Endothelial cell of umbilical vein (primary cell): Measurements from ENCODE around the gene PEAK3. TPM values are rescaled to one million over a fixed set of nuclear protein-coding genes. Genes with fewer than 3 reads are reported as not detected.

Experiments
- BruUV-seq: library from RNA; stranded (reverse); fragments of 400-500 nt; replicated peaks from 2 replicates; lab custom pipeline; 2021; lab: Mats Ljungman, UMichigan
- CTCF ChIA-PET: fragments of 300-600, 350-600 bp; sonication (Branson Sonifier 250); formaldehyde crosslinking; loops from one replicate; lab custom pipeline; 2021; ENCODE audit warnings: antibody characterized with exemption, inconsistent platforms; lab: Charles Lee
- POLR2A ChIA-PET: fragments of 300-600, 350-600 bp; sonication (Branson Sonifier 250); formaldehyde crosslinking; loops from one replicate; lab custom pipeline; 2021; ENCODE audit warnings: antibody characterized with exemption, inconsistent platforms; lab: Charles Lee
- DNase-seq: peaks from one replicate; pipeline ENCODE4 v3.0.0-alpha.2; 2011; ENCODE audit warnings: low read depth, low spot score
- FAIRE-seq: peaks from 2 replicates; lab custom pipeline; 2011; peaks lifted over from hg19 to GRCh38; lab: Jason Lieb, UNC
- H2AFZ ChIP-seq: 2 replicates; pipeline ENCODE4 v1.6.0; 2012; ENCODE audit warnings: low read depth, low read length, control low read depth, inconsistent platforms
- H3K27ac ChIP-seq: 2 replicates; pipeline ENCODE4 v1.5.1; 2011; ENCODE audit warnings: low read depth, mild to moderate bottlenecking, control low read depth, low read length, moderate library complexity; ENCODE audit not compliant: insufficient read depth
- H3K27me3 ChIP-seq, 2 experiments: 2 replicates each; pipeline versions ENCODE4 v1.6.0 to v1.6.1; 2011; ENCODE audit warnings: low read length in 2 of 2, mixed read lengths in 1 of 2; ENCODE audit not compliant: control insufficient read depth in 2 of 2, insufficient read depth in 2 of 2
- H3K36me3 ChIP-seq, 2 experiments: 2 replicates in 1 of 2; 3 replicates in 1 of 2; pipeline ENCODE4 v1.5.1; 2011; ENCODE audit warnings: low read length in 2 of 2, mild to moderate bottlenecking in 1 of 2, moderate library complexity in 1 of 2; ENCODE audit not compliant: control insufficient read depth in 2 of 2, insufficient read depth in 2 of 2; ENCODE audit errors: extremely low read depth in 1 of 2
- H3K4me1 ChIP-seq: 3 replicates; pipeline ENCODE4 v1.5.1; 2011; ENCODE audit warnings: mild to moderate bottlenecking, low read length; ENCODE audit not compliant: control insufficient read depth, insufficient read depth; ENCODE audit errors: extremely low read depth
- H3K4me2 ChIP-seq: 2 replicates; pipeline ENCODE4 v1.6.1; 2011; ENCODE audit warnings: low read length, control low read depth, mixed read lengths; ENCODE audit not compliant: insufficient read depth
- H3K4me3 ChIP-seq, 3 experiments: fragments of 200-600 bp in 1 of 3; sonication (generic), shearing (Covaris generic) in 1 of 3; replicated peaks in 1 of 3; 2 replicates each; pipeline ENCODE4 v1.5.1; 2011 to 2016; ENCODE audit warnings: control low read depth in 3 of 3, low read length in 3 of 3, mild to moderate bottlenecking in 2 of 3, inconsistent platforms in 1 of 3, low read depth in 1 of 3, moderate library complexity in 1 of 3; ENCODE audit not compliant: insufficient read depth in 1 of 3
- H3K79me2 ChIP-seq: 2 replicates; pipeline ENCODE4 v1.6.0; 2012; ENCODE audit warnings: low read length, inconsistent platforms; ENCODE audit not compliant: control insufficient read depth, insufficient read depth
- H3K9ac ChIP-seq: replicated peaks from 2 replicates; pipeline ENCODE3; 2011; ENCODE audit warnings: low read length, control low read depth; ENCODE audit not compliant: insufficient read depth; ENCODE audit errors: extremely low read depth
- H3K9me1 ChIP-seq: replicated peaks from 3 replicates; pipeline ENCODE4 v1.6.0; 2011; ENCODE audit warnings: mild to moderate bottlenecking, low read length; ENCODE audit not compliant: control insufficient read depth, insufficient read depth; ENCODE audit errors: extremely low read depth
- H3K9me3 ChIP-seq: replicated peaks from 2 replicates; pipeline ENCODE4 v1.5.1; 2012; ENCODE audit warnings: low read length, inconsistent platforms; ENCODE audit not compliant: control insufficient read depth, insufficient read depth
- H4K20me1 ChIP-seq: replicated peaks from 2 replicates; pipeline ENCODE3; 2011; ENCODE audit warnings: mild to moderate bottlenecking, low read length; ENCODE audit not compliant: control insufficient read depth, insufficient read depth; ENCODE audit errors: extremely low read depth
- FOS ChIP-seq: IDR thresholded peaks from 2 replicates; pipeline ENCODE4 v1.6.1; 2011; ENCODE audit warnings: mild to moderate bottlenecking, low read length, moderate library complexity, borderline replicate concordance; ENCODE audit not compliant: insufficient read depth
- GATA2 ChIP-seq: IDR thresholded peaks from 2 replicates; pipeline ENCODE4 v1.7.0; 2011; ENCODE audit warnings: low read depth, mild to moderate bottlenecking, moderate library complexity, mixed read lengths, low read length; ENCODE audit not compliant: insufficient read length, insufficient read depth
- JUN ChIP-seq: IDR thresholded peaks from 2 replicates; pipeline ENCODE4 v1.6.1; 2011; ENCODE audit warnings: borderline replicate concordance, low read depth; ENCODE audit not compliant: insufficient read length, insufficient read depth
- MYC ChIP-seq: IDR thresholded peaks from one replicate; pipeline ENCODE4 v1.6.1; 2011; ENCODE audit warnings: mild to moderate bottlenecking, low read depth, low read length
- POLR2A ChIP-seq: IDR thresholded peaks from 2 replicates; pipeline ENCODE4 v1.6.1; 2012; ENCODE audit warnings: low read depth, mild to moderate bottlenecking, control low read depth, low read length
- POLR2AphosphoS5 ChIP-seq: IDR thresholded peaks from 2 replicates; pipeline ENCODE4 v1.6.1; 2012; ENCODE audit warnings: low read depth, mild to moderate bottlenecking, control low read depth, low read length, moderate library complexity; ENCODE audit not compliant: insufficient read depth
- dilution Hi-C: fragments of 300-500 bp; cut with MboI; formaldehyde crosslinking; loops from one replicate; pipeline ENCODE4 v1.15.0; 2019; ENCODE audit warnings: low sequenced_read_pairs; ENCODE audit not compliant: extremely low pct_ligation_motif_present
- intact Hi-C: fragments of 100-400 bp; cut with micrococcal nuclease; formaldehyde crosslinking; loops from one replicate; pipeline ENCODE4 v1.10.0; 2022
- polyA plus RNA-seq, 4 experiments: library from polyadenylated mRNA; depleted of rRNA in 3 of 4; stranded (reverse) in 3 of 4; unstranded in 1 of 4; fragments of >200 nt; gene quantifications; 2 replicates each; pipeline versions ENCODE4 v1.2.1 to v1.2.3, GENCODE V29; 2011 to 2012; ENCODE audit warnings: missing spikeins in 1 of 4
- total RNA-seq: library from RNA; stranded (reverse); gene quantifications from 2 replicates; pipeline ENCODE4 v1.2.3, GENCODE V29; 2021
- TF ChIP-seq, protein P1 (sequence below): IDR thresholded peaks from 2 replicates; pipeline ENCODE4 v1.6.1; 2011; ENCODE audit not compliant: insufficient read depth, insufficient read length

Gene PEAK3
- total and polyA plus RNA-seq, 2 donors (not counting 3 experiments of a cell fraction or from before 2014, with no cell fraction given): 0.03 TPM; not detected in 1

DNA sequence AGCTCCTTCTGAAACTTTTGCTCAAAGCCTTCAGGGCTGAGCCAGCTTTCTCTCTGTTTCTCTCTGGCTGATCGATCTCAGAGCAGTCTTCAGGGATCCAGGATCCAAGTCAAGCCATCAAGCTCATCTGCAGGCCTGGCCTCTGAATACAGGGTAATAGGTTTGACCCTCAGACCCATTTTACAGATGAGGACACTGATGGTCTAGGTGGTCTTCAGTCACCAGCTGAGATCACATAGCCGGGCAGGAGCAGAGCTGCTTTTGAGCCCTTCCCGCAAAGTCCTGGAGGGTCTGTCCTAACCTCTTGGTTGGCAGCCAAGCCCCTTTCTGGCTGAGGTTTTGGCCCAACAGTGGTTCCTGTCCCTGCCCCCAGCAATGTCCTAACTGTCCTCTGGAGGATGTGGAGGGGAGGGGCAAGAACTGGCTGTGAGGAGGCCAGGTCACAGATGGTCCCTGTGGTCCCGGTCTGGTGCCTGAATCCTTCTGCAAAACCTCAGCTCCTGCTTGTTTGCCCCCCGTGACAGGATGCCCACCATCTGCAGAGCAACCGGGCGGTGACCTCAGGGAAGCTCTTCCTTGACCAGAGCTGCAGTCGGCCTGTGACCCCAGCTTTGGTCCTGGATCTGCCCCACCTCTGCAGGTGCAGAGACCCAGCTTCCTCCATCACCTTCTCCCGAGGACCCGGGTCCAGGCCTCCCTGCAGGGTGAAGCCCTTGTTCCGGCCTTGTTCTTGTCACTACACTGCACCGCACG, 5.8 kb upstream of the PEAK3 start:
- no TSS peak for BruUV-seq
- Histone ChIP-seq H3K36me3 (no peaks in the 10 kb centered on the region), H2AFZ (no peak overlapping the region), H4K20me1 (no peaks in the 10 kb centered on the region), H3K27me3 (peaks cover 35 to 37% of the 10 kb centered on the region in 2 experiments), H3K79me2 (no peaks in the 10 kb centered on the region), H3K9me3 (no peaks in the 10 kb centered on the region), H3K9ac (no peak overlapping the region), H3K4me3 (no peak overlapping the region), H3K4me1 (peaks cover 5% of the 10 kb centered on the region), H3K9me1 (no peaks in the 10 kb centered on the region), H3K27ac (no peak overlapping the region), H3K4me2 (no peak overlapping the region)
- ChIA-PET POLR2A (no interaction called here), CTCF (interaction anchor here (1.5 to 2.9 kb wide), 4 partner anchors 9 to 28 kb away, joined by 3 to 14 read pairs (median 6); no protein-coding TSS in a partner anchor)
- intact Hi-C loops: loop anchor here (5.0 kb wide), 1 partner anchor 40 kb away; the partner anchor contains the start of genes LSM7 and SPPL2B
- TF ChIP-seq POLR2AphosphoS5 (no peak), MYC (no peak), FOS (no peak), GATA2 (no peak), POLR2A (no peak), JUN (no peak)
- TF ChIP-seq, protein P1, sequence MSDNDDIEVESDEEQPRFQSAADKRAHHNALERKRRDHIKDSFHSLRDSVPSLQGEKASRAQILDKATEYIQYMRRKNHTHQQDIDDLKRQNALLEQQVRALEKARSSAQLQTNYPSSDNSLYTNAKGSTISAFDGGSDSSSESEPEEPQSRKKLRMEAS: no peak
- DNase-seq (no peak), FAIRE-seq (no peak)
- dilution Hi-C loops: no loop called here
